K562 (cell line): ENCODE measurements around the gene NUAK2. TPM values are rescaled to one million over a fixed set of nuclear protein-coding genes. Genes with fewer than 3 reads are reported as not detected.

Experiments
- CLOCK ChIP-seq: fragments of 250-450 bp; sonication (Bioruptor Pico); IDR thresholded peaks from 2 replicates; pipeline ENCODE4 v1.4.0; 2020; ENCODE audit warnings: mild to moderate bottlenecking, moderate library complexity, borderline replicate concordance
- KLF10 ChIP-seq: fragments of 250-450 bp; sonication (Bioruptor Pico); IDR thresholded peaks from 2 replicates; pipeline ENCODE4 v1.6.1; 2021; ENCODE audit warnings: matching md5 sums
- PBX2 ChIP-seq, 2 experiments: IDR thresholded peaks in 1 of 2; conservative IDR thresholded peaks in 1 of 2; 2 replicates each; pipeline ENCODE4 v1.6.1; 2016; ENCODE audit warnings: low read depth in 2 of 2, mild to moderate bottlenecking in 1 of 2, missing compliant biosample characterization in 1 of 2, missing genetic modification characterization in 1 of 2, moderate library complexity in 1 of 2
- REST ChIP-seq, 2 experiments: fragments of 450-650 bp; formaldehyde crosslinking in 1 of 2; IDR thresholded peaks; 2 replicates each; pipeline versions ENCODE4 v1.4.0 to v1.6.1; 2014 to 2020; ENCODE audit warnings: mild to moderate bottlenecking in 2 of 2, borderline replicate concordance in 1 of 2, low read depth in 1 of 2
- RFX5 ChIP-seq: IDR thresholded peaks from 2 replicates; pipeline ENCODE4 v1.6.1; 2011; ENCODE audit warnings: low read depth, mild to moderate bottlenecking, improper control_type of control experiment, low read length
- SLC30A9 ChIP-seq: fragments of 250-450 bp; sonication (Bioruptor Pico); IDR thresholded peaks from 2 replicates; pipeline ENCODE4 v1.8.0; 2022; ENCODE audit warnings: mild to moderate bottlenecking, moderate library complexity
- YY1 ChIP-seq, 3 experiments: IDR thresholded peaks; 2 replicates each; pipeline ENCODE4 v1.6.1; 2011; ENCODE audit warnings: low read length in 2 of 3, mild to moderate bottlenecking in 2 of 3, moderate library complexity in 2 of 3, borderline replicate concordance in 1 of 3, control low read depth in 1 of 3, low read depth in 1 of 3; ENCODE audit not compliant: insufficient read depth in 3 of 3, insufficient replicate concordance in 2 of 3, control insufficient read depth in 1 of 3, insufficient read length in 1 of 3; ENCODE audit errors: extremely low read depth in 1 of 3
- ZC3H11A ChIP-seq: IDR thresholded peaks from 2 replicates; pipeline ENCODE4 v1.6.1; 2012; ENCODE audit warnings: low read depth, low read length, improper control_type of control experiment
- ZNF134 ChIP-seq: fragments of 250-450 bp; sonication (Bioruptor Pico); conservative IDR thresholded peaks from 2 replicates; pipeline ENCODE4 v1.4.0; 2020
- ZNF551 ChIP-seq: fragments of 250-450 bp; sonication (Bioruptor Pico); IDR thresholded peaks from 2 replicates; pipeline ENCODE4 v1.5.0; 2021; ENCODE audit warnings: mild to moderate bottlenecking, moderate library complexity
- ZNF644 ChIP-seq: fragments of 200-800 bp; sonication (Bioruptor generic); IDR thresholded peaks from 2 replicates; pipeline ENCODE4 v1.6.1; 2016; ENCODE audit warnings: low read depth, missing genetic modification characterization, missing compliant biosample characterization
- polyA plus RNA-seq, 8 experiments: library from polyadenylated mRNA; depleted of rRNA in 4 of 8; stranded (reverse) in 5 of 8; unstranded in 3 of 8; fragments of >200 nt; fragmentation: Nextera tagmentation in 2 of 8; fragmentation: Illumina TruSeq in 1 of 8; extraction: Ambion mirVana in 2 of 8; extraction: Trizol in 1 of 8; gene quantifications; 2 replicates each; pipeline versions ENCODE4 v1.2.1 to v1.2.3, GENCODE V29; 2011 to 2014; ENCODE audit warnings: inconsistent platforms in 1 of 8, missing spikeins in 1 of 8
- total RNA-seq, 7 experiments: library from RNA; depleted of rRNA in 6 of 7; stranded (reverse); fragments of >200 nt in 6 of 7; fragmentation: Illumina TruSeq in 2 of 7; extraction: Trizol in 2 of 7; gene quantifications; 2 replicates each; pipeline versions ENCODE4 v1.2.1 to v1.2.3, GENCODE V29; 2011 to 2021; ENCODE audit warnings: low replicate concordance in 1 of 7

The NUAK2 gene
- total and polyA plus RNA-seq, 9 of the 15 experiments (the other 6 are each of a cell fraction or from before 2014, with no cell fraction given), result 0.04 to 0.44 (median 0.14) TPM

GRCh38 chr1:205255941-205256780 lies 65.4 kb downstream of the NUAK2 start (continued):
- TF ChIP-seq PBX2 (CRISPR knock-in tag; IDR thresholded peaks at IDR 0.05; ENCODE audit: low read depth) (no peak), PBX2 (tag; conservative IDR thresholded peaks at IDR 0.05; ENCODE audit: low read depth) (peak; percentile 36), ZNF134 (CRISPR knock-in tag) (0 out of 2 replicates have a peak, but pooled peaks have one; percentile 21), CLOCK (CRISPR knock-in tag) (peak; percentile 20; the same call in 1 of the 2 replicates), REST (IDR thresholded peaks at IDR 0.05; ENCODE audit: borderline replicate concordance) (peak; percentile 96), REST (CRISPR knock-in tag; IDR thresholded peaks at IDR 0.05; ENCODE audit: low read depth) (peak; percentile 18; the same call in 1 of the 2 replicates), ZNF644 (tag) (peak; percentile 82; the same call in 1 of the 2 replicates), ZNF551 (CRISPR knock-in tag) (no peak), RFX5 (no peak), YY1 (IDR thresholded peaks at IDR 0.05; ENCODE audit: borderline replicate concordance in 1 of 3, control insufficient read depth in 1 of 3, extremely low read depth in 1 of 3, insufficient read depth in 3 of 3, insufficient read length in 1 of 3, insufficient replicate concordance in 2 of 3, low read depth in 1 of 3, low read length in 2 of 3) (peak in 1 of 3 experiments; percentile 32), SLC30A9 (CRISPR knock-in tag) (no peak), KLF10 (no peak), ZC3H11A (no peak)
